NB4 (cell line): ENCODE results near the gene LRRN4.

Source experiments
- CTCF ChIP-seq: IDR thresholded peaks from one replicate; pipeline ENCODE4 v1.5.1; 2012; ENCODE audit warnings: low read depth, low read length
- MAX ChIP-seq: IDR thresholded peaks from 2 replicates; pipeline ENCODE4 v1.6.1; 2011; ENCODE audit warnings: low read depth, low read length
- MYC ChIP-seq: IDR thresholded peaks from 2 replicates; pipeline ENCODE4 v1.6.1; 2011; ENCODE audit warnings: low read depth, low read length
- POLR2A ChIP-seq: IDR thresholded peaks from 2 replicates; pipeline ENCODE4 v1.6.1; 2011; ENCODE audit warnings: mild to moderate bottlenecking; ENCODE audit not compliant: insufficient read length; ENCODE audit errors: extremely low read depth

GRCh38 chr20:6014017-6014416 is 39.8 kb downstream of the LRRN4 start:
- TF ChIP-seq CTCF (no peak), POLR2A (no peak), MAX (no peak), MYC (no peak)
